Esophagus squamous epithelium (tissue), 4 donors: ENCODE measurements around the gene ZNF726.

Source experiments
- POLR2A ChIP-seq, 4 donors: fragments of 450-650 bp; IDR thresholded peaks; one replicate each; pipeline ENCODE4 v1.6.1; 2017; ENCODE audit warnings: antibody characterized with exemption in 4 of 4, mild to moderate bottlenecking in 4 of 4, moderate library complexity in 3 of 4
- TF ChIP-seq, protein P1 (sequence below), 6 experiments: fragments of 450-650 bp in 4 of 6; fragments of 200-600 bp in 2 of 6; sonication (generic) in 2 of 6; IDR thresholded peaks; one replicate each; pipeline ENCODE4 v1.5.1; 2016 to 2019; ENCODE audit warnings: antibody characterized with exemption in 6 of 6, mild to moderate bottlenecking in 4 of 6, moderate library complexity in 4 of 6

DNA sequence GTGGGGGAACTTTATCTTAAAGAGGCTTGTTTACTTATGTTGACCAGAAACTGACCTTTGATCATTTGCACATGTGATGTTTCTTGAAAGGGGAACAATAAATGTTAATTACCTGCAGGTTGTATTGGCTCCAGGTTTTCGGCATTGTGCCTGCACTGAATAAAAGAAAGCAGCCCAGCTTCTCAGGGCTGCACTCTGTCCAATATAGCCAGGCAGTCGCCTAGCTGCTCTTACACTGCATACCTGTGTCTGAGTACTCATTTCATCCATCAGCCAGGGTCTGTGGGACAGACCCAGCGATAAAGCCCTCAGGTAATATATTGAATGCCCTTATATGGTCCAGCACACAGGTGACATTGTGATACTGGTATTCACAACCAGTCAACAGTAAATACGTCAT is 8.9 kb upstream of the ZNF726 start:
- TF ChIP-seq, protein P1, sequence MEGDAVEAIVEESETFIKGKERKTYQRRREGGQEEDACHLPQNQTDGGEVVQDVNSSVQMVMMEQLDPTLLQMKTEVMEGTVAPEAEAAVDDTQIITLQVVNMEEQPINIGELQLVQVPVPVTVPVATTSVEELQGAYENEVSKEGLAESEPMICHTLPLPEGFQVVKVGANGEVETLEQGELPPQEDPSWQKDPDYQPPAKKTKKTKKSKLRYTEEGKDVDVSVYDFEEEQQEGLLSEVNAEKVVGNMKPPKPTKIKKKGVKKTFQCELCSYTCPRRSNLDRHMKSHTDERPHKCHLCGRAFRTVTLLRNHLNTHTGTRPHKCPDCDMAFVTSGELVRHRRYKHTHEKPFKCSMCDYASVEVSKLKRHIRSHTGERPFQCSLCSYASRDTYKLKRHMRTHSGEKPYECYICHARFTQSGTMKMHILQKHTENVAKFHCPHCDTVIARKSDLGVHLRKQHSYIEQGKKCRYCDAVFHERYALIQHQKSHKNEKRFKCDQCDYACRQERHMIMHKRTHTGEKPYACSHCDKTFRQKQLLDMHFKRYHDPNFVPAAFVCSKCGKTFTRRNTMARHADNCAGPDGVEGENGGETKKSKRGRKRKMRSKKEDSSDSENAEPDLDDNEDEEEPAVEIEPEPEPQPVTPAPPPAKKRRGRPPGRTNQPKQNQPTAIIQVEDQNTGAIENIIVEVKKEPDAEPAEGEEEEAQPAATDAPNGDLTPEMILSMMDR (IDR thresholded peaks at IDR 0.05): no peak
- TF ChIP-seq POLR2A (IDR thresholded peaks at IDR 0.05): no peak
